Measurements from ENCODE around the gene FKBP5.
"Not testable (repeated sequence)": the region's sequence is repeated elsewhere in the genome, so short reads cannot be mapped to it uniquely, and the experiment has no call there.

The FKBP5 gene

DNA sequence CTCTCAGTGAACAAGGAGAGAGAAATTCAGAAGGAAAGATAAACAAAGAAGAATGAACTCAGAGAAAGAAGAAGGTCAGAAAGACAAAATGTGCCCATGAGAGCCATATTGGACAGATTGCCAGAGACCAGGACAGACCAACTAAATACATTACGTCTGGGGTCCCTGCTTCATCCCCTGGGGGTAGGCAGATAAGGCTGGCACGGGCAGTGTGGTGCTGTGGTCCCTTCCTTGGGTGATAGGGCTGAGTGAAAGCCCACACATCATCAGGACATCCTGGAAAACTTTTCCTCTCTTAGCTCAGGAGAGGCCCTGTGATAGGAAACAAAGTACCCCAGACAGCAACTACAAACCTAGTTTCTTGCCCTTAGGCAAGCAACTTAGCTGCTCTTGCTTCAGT is 34.9 kb upstream of the FKBP5 start:
- no peak for DNase-seq

DNA sequence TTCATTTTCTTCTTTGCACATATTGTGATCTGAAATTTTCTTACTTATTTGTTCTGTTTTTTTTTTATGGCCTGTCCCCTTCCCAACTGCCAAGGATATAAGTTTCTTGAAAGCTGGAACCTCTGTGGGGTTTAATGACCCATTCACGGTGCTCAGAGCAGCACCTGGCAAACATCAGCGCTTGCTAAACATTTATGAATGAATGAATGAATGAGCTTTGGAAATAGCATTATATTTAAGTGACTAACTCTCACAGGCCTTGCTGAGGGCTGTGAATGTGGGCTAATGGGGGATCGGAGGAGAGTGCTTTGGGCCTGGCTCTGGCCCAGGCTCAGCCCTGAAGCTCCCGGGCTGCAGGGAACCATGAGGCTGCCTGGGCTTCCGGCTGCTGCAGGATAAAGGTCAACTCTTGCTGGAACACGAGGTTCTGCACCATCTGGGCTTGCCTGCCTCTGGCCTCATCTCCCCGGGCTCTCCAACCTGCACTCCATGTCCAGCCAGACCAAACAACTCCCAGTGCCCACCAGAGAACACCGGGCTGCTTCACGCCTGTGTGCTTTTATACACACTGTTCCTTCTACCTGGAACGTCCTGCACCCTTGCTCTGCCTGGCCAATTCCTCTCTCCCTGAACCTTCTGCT is 33.5 kb upstream of the FKBP5 start:
- no peak for DNase-seq

DNA sequence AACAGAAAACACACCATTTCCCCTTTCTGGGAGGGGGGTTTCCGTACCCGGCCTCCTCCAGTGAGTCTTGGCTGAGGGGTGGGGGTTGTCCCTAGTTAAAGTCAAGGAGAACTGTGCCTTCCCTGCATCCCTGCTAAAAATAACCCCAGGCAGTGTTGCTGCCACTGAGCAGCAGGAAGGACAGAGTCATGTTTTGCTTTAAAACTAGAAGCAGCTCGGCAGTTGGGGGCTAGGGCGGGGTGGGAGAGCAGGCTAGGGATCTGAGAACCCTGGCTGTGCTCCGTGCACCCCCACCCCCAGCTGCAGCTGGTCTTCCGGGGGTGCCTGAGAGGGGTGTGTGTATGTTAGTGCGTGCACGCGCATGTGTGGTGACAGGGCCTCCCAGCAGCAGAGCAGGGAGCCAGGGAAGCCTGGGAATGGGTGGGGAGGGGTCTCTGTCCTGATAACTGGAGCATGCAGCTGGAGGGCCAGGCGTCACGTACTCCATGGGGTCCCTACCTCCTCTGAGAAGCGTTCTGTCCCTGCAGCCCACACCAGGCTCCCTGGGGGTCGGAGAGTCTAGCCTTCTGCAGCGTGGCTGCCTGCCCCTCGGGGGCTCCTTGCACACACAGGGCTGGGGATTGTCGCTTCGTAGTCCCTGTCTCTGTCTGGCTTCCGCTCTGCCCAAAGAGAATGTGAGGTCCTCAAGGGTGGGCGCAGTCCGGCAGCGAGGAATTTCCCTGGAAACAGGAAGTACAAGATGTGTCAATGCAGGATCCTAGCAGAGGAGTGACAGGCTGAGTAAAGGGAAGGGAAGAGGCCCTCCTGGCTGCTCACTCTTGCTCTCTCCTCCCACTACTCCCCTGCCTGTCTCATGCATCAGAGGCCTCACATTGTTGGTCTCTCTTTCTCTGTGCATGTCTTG is 31.4 kb upstream of the FKBP5 start:
- DNase-seq, result no peak

DNA sequence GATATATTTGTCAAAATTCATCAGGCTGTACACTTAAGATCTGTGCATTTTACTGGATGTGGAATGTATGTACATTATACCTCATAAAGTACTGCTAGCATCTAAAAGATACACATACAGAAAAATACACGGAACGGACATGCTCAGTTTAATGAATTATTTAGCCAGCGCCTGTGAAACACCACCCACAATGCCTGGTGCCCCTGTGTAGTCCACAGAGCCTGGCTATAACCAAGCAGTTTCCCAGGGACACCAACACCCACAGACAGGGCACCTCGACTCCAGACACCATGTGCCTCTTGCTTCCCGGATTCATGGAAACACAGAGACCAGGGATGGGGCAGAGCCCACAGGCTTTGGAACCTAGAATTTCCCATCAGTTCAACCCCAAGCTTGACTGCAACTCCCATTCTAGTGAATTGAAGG is 30.7 kb upstream of the FKBP5 start:
- DNase-seq, result no peak

DNA sequence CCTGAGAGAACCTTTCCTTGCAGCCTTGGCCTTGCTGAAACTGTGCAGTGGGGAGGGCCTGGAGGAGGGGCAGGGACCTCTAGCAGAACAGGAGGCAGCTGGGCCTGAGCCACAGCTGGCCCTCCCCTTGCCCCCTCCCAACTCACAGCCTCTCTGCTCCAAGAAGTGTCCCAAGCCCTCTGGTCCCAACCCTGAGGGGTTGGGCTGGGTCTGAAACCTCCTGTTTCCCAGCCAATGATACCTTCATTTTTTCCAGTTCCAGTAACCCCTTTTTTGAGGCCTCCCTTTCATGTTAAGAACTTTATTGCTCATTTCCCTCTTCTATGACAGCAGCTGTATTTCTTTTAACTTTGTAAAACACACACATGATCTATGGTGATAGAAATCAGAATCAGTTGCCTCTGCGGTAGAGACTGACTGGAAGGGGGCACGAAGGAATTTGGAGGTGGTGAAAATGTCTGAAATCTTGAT is 30.2 kb upstream of the FKBP5 start:
- no peak for DNase-seq

DNA sequence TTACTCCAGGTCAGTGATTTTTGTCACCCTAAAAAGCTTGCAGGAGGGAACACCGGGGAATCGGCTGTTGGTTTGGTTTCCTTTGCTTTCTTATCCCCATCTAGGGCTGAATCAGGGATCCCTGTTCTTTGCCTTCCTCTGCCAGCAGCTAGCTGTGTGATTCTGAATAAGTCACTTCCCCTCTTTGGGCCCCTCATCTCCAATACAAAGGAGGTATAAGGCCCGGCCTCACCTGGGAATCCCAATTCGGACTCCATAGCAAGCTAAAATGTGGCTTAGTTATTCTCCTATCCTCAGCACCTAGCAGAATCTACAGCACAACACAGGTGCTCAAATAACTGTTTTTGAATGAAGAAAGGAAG is 29.6 kb upstream of the FKBP5 start:
- DNase-seq, result no peak

DNA sequence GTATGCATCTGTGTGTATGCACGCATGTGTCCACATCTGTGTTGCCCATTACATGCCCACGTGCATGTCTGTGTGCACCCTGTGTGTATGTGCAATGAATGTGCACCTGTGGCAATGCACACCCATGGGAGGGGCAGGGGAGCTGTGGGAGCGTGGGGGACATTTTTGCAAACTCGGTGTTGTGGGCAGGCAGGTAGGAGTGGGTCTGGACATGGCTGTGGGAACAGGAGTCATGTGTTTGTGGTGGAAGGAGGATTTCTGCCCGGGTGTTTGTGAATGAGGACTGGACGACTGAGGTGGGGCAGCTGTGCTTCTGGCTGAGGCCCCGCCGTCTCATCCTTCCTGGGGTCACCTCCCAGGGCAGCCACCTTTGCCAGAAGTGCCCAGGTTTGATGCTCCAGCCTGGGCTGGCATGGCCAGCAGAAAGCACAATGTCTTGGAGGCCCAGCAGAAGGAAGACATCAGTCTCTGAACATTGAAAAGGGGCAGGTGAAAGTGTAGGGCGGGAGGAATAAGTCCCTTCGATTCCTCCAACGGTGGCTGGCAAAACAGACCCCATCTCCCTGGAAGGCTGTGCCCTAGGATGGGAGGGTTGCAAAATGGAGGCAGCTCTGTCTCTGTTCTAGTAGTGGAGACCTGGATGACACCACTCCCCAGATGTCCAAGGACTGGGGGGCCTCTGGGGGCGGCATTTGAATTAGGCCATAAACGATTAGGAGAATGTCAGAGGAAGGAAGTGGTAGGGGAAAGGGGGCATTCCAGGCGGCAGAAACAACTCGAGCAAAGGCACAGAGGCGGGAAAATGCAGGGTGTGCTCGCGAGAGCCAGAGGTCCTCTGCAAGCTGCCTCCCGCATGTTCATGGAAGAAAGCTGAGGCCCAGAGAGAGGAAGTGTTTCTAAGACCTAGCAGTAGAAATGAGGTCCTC is 29.0 kb upstream of the FKBP5 start:
- no peak for DNase-seq

DNA sequence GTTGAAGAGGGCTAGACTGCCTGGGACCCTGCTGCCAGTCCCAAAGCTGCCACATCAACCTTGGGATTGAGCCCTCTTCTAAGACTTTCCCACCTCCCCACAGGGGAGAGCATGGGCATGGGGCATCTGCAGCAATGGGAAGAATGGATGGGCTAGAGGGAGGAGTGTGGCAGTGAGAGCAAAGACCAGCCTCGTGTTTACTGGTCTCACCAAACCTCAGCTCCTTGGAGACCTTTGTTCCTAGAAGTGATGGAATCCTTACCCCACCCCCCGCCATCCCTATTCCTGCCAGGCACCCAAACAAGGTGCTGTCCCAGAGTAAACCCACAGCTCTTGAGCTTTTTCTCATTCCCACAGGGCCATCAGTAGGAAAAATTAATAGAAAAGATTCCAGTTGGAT is 28.1 kb upstream of the FKBP5 start:
- no peak for DNase-seq

DNA sequence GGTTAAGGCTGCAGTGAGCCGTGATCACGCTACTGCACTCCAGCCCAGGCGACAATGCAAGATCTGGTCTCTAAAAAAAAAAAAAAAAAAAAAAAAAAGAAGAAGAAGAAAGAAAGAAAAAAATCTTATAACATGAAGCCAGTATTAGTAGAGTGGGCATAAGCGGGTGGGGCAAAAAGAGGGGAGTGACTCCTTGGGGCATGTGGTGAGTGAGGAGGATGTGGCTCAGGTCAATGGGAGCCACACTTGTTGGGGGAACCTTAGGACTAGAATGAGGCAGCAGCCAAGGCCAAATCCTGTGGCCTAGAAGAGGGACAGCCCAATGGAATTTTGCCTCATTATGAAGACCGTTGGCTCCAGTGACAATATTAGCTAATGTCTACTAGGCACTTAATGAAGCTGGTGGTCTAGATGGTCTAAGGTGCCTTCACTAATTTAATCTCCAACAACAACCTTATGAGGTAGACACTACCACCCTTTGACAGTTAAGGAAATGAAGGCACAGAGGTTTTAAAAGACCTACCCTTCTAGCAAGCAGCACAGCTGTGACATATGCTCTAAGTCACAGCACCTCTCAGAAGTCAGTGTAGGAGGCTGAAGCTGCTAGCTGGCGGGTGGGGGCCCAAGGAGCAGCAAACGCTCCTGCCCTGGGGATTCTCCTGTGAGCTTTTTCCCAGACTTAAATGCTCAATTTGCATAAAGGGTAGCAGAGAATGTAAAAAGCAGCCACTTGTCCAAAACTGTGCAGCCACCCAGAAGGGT is 24.5 kb upstream of the FKBP5 start:
- no peak for DNase-seq

DNA sequence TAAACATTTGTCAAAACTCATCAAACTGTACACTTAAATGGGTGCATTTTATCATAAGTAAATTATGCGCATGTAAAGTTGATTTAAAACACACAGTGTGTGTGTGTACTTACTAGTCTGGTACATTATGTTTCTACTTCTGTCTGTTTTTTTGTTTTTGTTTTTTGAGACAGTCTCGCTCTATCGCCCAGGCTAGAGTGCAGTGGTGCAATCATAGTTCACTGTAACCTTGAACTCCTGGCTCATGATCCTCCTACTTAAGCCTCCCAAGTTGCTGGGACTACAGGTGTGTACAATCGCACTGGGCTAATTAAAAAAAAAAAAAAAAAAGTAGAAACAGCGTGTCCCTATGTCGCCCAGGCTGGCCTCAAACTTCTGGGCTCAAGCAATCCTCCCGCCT is 23.0 kb upstream of the FKBP5 start:
- no peak for DNase-seq

DNA sequence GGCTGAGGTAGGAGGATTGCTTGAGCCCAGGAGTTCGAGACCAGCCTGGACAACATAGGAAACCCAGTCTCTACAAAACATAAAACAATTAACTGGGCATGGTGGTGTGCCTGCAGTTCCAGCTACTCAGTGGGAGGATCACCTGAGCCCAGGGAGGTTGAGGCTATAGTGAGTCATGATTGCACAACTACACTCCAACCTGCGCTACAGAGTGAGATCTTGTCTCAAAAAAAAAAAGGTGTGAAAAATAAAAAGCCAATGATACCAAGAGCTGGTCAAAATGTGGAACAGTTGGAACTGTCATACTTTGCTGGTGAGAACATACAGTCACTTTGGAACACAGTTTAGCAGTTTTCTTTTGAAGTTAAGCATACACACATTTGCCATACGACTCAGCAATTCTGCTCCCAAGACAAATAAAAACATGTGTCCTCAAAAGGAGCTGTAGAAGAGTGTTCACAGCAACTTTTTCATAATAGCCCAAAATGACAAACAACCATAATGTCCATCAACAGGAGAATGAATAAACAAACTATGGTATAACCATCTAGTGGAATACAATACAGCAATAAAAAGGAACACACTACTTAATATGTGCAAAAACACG is 21.6 kb upstream of the FKBP5 start:
- DNase-seq, result peak; percentile 53

DNA sequence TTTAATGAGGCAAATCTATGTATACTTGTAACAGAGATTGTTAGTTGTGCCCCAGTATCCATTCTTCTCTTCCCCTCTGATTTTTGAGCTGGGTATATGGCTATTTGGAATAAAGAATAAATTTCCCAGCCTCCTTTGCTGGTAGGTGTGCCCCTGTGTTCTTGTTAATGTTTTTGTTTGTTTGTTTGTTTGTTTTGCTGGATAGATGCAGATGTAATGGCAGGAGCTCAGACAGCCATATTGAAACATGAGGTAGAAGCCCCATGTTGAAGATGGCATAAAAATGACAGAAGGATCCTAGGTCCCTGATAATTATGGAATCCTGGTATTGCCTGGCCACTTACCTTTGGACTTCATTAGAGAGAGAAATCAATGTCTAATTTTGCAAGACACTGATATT is 19.9 kb upstream of the FKBP5 start:
- DNase-seq, result no peak

DNA sequence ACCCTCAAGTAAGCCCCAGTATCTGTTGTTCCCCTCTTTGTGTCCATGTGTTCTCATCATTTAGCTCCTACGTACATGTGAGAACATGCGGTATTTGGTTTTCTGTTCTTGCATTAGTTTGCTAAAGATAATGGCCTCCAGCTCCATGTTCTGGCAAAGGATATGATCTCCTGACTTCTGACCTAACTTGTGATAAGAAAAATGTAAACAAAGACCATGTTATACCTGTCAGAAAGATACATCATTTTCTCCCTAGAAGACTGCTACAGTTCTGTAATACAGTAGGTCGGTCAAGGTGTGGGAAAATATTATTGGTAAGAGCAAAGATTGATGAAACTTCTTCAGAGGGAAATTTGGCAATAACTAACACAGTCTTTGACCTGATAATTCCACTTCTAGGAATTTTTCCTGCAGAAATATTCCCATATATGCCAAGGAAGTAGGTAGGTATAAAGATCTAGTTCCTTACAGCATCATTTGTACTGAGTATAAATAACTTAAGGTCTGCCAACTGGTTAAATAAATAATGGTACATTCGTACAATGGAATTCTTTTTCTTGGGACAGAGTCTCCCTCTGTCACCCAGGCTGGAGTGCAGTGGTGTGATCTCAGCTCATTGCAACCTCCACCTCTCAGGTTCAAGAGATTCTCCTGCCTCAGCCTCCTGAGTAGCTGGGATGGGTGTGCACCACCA is 19.1 kb upstream of the FKBP5 start:
- DNase-seq, result no peak

DNA sequence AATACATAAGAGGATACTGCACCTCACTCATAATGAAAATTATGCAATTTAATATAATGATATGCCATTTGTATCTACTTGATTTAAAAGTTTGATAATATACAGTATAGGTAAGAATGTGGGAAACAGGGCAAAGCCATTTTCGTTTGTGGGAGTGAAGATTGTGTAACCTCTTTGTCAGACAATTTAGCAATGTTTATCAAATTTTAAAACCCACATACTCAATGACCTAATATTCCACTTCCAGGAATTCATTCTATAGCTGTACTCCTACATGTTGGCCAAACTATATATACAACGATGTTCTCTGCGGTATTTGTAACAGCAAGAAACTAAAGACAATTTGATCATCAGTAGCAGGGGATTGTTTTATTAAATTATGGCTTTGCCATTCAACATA is 17.8 kb upstream of the FKBP5 start:
- DNase-seq, result no peak

DNA sequence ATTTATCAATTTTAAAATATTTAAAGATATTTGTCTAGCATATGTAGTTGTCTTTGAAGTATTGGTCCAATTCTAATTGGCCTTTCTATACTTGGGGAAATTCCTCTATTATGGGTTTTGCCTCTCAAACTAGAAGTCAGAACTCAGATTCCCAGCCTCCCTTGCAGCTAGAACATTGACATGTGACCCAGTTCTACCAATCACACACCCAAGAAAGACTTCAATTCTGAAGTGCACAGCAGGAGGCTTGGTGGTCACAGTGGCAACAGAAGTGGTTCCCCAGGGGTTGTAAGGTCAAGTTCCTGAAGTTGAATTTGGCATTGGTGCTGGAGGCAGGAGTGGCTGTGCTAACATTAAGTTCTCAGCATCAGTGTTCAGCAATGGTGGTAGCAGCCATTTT is 14.8 kb upstream of the FKBP5 start:
- DNase-seq, result no peak

DNA sequence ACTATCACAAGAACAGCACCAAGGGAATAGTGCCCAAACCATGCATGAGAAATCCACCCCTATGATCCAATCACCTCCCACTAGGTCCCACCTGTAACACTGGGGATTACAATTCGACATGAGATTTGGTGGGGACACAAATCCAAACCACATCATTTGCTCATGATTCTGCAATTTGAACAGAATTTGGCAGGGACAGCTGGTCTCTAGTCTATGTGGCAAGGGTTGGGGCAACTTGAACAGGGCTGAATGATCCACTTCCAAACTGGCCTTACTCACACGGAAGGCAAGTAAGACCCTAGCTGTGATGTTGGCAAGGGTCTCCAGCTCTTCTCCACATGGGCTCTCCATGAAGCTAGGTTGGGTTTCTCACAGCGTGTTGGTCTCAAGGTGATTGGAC is 10.1 kb upstream of the FKBP5 start:
- no peak for DNase-seq

DNA sequence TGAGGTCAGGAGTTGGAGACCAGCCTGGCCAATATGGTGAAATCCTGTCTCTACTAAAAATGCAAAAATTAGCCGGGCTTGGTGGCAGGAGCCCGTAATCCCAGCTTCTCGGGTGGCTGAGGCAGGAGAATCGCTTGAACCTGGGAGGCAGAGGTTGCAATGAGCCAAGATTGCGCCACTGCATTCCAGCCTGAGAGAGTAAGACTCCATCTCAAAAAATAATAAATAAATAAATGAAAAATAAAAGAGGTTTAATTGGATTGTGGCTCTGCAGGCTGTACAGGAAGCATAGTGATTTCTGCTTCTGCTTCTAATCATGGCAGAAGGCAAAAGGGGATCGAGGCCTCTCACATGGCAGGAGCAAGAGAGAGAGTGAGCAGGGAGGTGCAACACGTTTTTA is 9.7 kb upstream of the FKBP5 start:
- not testable (repeated sequence) for DNase-seq

DNA sequence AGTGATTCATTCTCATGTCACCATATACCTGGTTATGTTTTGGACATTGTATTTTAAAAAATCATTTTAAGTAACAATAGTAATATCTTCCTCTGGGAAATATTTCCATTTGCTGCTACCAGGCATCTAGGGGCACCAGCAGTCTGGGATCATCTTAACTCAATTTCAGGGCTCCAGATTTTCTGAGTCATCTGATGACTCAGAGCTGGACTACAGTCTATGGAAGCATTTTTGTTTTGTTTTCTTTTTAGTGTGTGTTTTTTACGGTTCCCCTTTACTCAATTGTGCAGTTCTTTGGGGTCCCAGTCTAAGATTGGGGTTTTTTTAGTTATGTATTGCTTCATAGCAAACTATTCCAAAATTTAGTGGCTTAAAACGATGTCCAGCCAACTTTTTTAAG is 5.7 kb upstream of the FKBP5 start:
- DNase-seq, result no peak

DNA sequence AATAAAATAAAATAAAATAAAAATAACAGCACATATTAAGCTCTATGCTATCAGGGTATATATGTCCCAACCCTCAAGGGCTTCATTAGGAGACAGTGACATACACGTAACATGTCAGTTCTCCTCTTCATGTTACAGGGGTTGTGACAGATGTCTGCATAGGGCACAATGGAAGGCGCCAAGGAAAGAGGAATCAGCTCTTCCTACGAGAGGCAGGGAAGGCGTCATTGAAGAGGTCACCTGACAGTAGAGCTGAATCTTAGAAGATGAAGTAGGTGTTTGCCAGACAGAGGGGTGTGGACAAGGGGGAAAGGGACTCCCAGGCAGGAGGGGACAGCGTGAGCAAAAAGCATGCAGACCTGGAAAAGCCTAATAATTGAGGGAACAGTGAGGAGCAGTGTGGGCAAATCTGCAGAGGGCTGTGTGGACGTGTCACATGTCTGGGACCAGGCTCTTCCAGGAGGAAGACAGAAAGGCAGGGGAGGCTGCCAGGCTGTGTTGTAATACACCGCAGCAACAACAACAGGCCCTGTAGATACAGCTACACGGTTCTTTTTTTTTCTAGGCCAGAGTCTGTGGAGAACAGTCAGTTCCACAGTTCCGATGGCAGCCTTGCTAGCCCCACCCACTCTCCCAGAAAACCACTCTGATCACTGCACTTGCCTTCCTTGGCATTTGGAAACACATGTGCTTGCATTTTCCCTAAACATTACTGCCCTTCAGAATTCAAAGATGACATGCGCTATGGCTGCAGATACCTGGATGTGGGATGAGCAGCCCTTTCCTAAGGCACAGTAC is 2.5 kb upstream of the FKBP5 start:
- no peak for DNase-seq

DNA sequence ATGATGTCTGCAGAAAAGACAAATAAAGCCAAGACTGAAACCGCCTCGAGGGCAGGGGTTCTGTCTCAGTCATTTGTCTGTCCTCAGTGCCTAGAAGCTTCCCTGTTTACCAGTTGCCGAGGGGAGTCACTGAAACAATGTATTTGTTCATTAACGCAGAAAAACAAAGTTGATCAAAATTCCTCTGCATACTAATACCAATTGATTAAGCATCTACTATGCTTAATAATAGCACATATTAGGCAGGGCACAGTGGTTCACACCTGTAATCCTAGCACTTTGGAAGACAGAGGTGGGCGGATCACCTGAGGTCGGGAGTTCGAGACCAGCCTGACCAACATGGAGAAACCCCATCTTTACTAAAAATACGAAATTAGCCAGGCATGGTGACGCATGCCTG is 1.8 kb upstream of the FKBP5 start:
- no peak for DNase-seq

DNA sequence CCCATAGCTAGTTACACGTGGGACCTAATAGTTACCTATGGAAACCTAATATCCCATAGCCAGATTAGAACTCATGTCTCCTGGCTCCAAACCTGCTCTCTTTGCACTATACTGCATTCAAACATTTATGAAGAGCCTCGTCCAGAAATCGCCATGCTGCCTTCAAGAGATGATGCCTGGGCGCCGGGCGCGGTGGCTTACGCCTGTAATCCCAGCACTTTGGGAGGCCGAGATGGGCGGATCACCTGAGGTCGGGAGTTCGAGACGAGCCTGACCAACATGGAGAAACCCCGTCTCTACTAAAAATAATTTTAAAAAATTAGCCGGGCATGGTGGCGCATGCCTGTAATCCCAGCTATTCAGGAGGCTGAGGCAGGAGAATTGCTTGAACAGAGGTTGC is 1.3 kb upstream of the FKBP5 start:
- DNase-seq, result not testable (repeated sequence)
